Body of pancreas (tissue), 4 donors: ENCODE results near the gene BRK1. TPM values are rescaled to one million over a fixed set of nuclear protein-coding genes. Genes with fewer than 3 reads are reported as not detected.
"Not testable (repeated sequence)": the region's sequence is repeated elsewhere in the genome, so short reads cannot be mapped to it uniquely, and the experiment has no call there.

Experiments used
- ATAC-seq: fragments of 150-250 bp; one replicate; pipeline ENCODE4 v1.9.1; 2016
- DNase-seq, 4 donors: peaks; one replicate each; pipeline ENCODE4 v3.0.0-alpha.2; 2019
- H3K27ac ChIP-seq, 4 donors: fragments of 200-600 bp; sonication (generic); 1 replicate in 3 of 4; 2 replicates in 1 of 4; pipeline versions ENCODE4 v1.5.1 to v1.6.1; 2016 to 2019; ENCODE audit warnings: mild to moderate bottlenecking in 1 of 4, mixed read lengths in 1 of 4, moderate library complexity in 1 of 4
- H3K27me3 ChIP-seq, 2 donors: fragments of 200-600 bp; sonication (generic); one replicate each; pipeline ENCODE4 v1.6.0; 2016; ENCODE audit warnings: mild to moderate bottlenecking in 1 of 2
- H3K36me3 ChIP-seq, 2 donors: fragments of 200-600 bp; sonication (generic); replicated peaks in 1 of 2; 2 replicates each; pipeline ENCODE4 v1.5.1; 2016; ENCODE audit warnings: low read depth in 2 of 2; ENCODE audit not compliant: insufficient read depth in 1 of 2
- H3K4me1 ChIP-seq: fragments of 200-600 bp; sonication (generic); one replicate; pipeline ENCODE4 v1.6.0; 2016
- H3K4me3 ChIP-seq, 2 donors: fragments of 200-600 bp; sonication (generic); 1 replicate in 1 of 2; 2 replicates in 1 of 2; pipeline ENCODE4 v1.5.1; 2016 to 2019
- H3K9me3 ChIP-seq, 3 donors: fragments of 200-600 bp; sonication (generic); 1 replicate in 2 of 3; 2 replicates in 1 of 3; pipeline ENCODE4 v1.5.1; 2016
- CTCF ChIP-seq, 7 experiments: fragments of 450-650 bp in 4 of 7; fragments of 200-600 bp in 3 of 7; sonication (generic) in 3 of 7; IDR thresholded peaks; one replicate each; pipeline ENCODE4 v1.5.1; 2016 to 2019; ENCODE audit warnings: antibody characterized with exemption in 7 of 7
- POLR2A ChIP-seq, 3 donors: fragments of 450-650 bp; IDR thresholded peaks; one replicate each; pipeline ENCODE4 v1.6.1; 2016; ENCODE audit warnings: antibody characterized with exemption in 3 of 3, mild to moderate bottlenecking in 2 of 3
- WGBS, 2 donors: methylation state at CpG; one replicate each; pipeline ENCODE4 v1.1.5; 2017; 5-methylcytosine and 5-hydroxymethylcytosine counted together
- intact Hi-C: fragments of 100-400 bp; cut with DNase I; formaldehyde crosslinking; loops from one replicate; pipeline ENCODE4 v1.15.1; 2023
- total RNA-seq, 2 donors: library from RNA; depleted of rRNA; stranded (reverse); fragments of >200 nt; gene quantifications; one replicate each; pipeline ENCODE4 v1.1.0, GENCODE V29; 2016

Gene BRK1
- total RNA-seq, 2 donors from 2014 or later, result 13.8 to 32.7 TPM

GRCh38 chr3:10150987-10151386 lies 35.5 kb downstream of the BRK1 start:
- Histone ChIP-seq H3K27ac (no peak overlapping the region), H3K4me1 (no peaks in the 10 kb centered on the region), H3K4me3 (no peak overlapping the region), H3K9me3 (no peaks in the 10 kb centered on the region), H3K36me3 (peaks cover 11 to 20% of the 10 kb centered on the region in 2 donors), H3K27me3 (no peaks in the 10 kb centered on the region)
- no peak for ATAC-seq
- 83 to 84% methylated on average over 6 of the region's 6 CpGs for WGBS, 2 donors
- no peak for DNase-seq
- intact Hi-C loops, result no loop called here
- TF ChIP-seq CTCF (IDR thresholded peaks at IDR 0.05) (no peak), POLR2A (IDR thresholded peaks at IDR 0.05) (no peak)

- TF ChIP-seq POLR2A (IDR thresholded peaks at IDR 0.05) (no peak), CTCF (IDR thresholded peaks at IDR 0.05) (no peak)
- DNase-seq (no peak), ATAC-seq (no peak)
- H3K4me3 ChIP-seq, result no peak overlapping the region
- H3K9me3 ChIP-seq, result no peaks in the 10 kb centered on the region
- intact Hi-C loops, result no loop called here
- 88 to 91% methylated on average over 14 of the region's 14 CpGs for WGBS, 2 donors
- no peaks in the 10 kb centered on the region for H3K4me1 ChIP-seq
- peaks cover 11 to 18% of the 10 kb centered on the region in 2 donors for H3K36me3 ChIP-seq
- no peak overlapping the region for H3K27ac ChIP-seq
- no peaks in the 10 kb centered on the region for H3K27me3 ChIP-seq
Measured at GRCh38 chr3:10154335-10155122, 39.1 kb downstream of the BRK1 start.

GRCh38 chr3:10155123-10155472 lies 39.6 kb downstream of the BRK1 start:
- WGBS, 2 donors, result 88 to 98% methylated on average over 2 to 4 of the region's 4 CpGs
- ATAC-seq, result no peak
- DNase-seq, result no peak
- H3K9me3 ChIP-seq, result no peaks in the 10 kb centered on the region
- intact Hi-C loops, result no loop called here
- TF ChIP-seq CTCF (IDR thresholded peaks at IDR 0.05), result no peak
- TF ChIP-seq POLR2A (IDR thresholded peaks at IDR 0.05), result no peak
- no peak overlapping the region for H3K27ac ChIP-seq
- H3K27me3 ChIP-seq, result no peaks in the 10 kb centered on the region
- no peaks in the 10 kb centered on the region for H3K4me1 ChIP-seq
- peaks cover 7 to 15% of the 10 kb centered on the region in 2 donors for H3K36me3 ChIP-seq
- H3K4me3 ChIP-seq, result no peak overlapping the region

GRCh38 chr3:10155658-10156057 lies 40.2 kb downstream of the BRK1 start:
- H3K36me3 ChIP-seq, result peaks cover 4 to 13% of the 10 kb centered on the region in 2 donors
- H3K4me1 ChIP-seq, result no peaks in the 10 kb centered on the region
- ATAC-seq, result no peak
- 91 to 92% methylated on average over 4 of the region's 4 CpGs for WGBS, 2 donors
- no peaks in the 10 kb centered on the region for H3K27me3 ChIP-seq
- intact Hi-C loops, result no loop called here
- H3K27ac ChIP-seq, result no peak overlapping the region
- no peaks in the 10 kb centered on the region for H3K9me3 ChIP-seq
- H3K4me3 ChIP-seq, result no peak overlapping the region
- TF ChIP-seq CTCF (IDR thresholded peaks at IDR 0.05), result no peak
- TF ChIP-seq POLR2A (IDR thresholded peaks at IDR 0.05), result no peak
- no peak for DNase-seq

- Histone ChIP-seq H3K4me3 (no peak overlapping the region), H3K9me3 (no peaks in the 10 kb centered on the region), H3K4me1 (no peaks in the 10 kb centered on the region), H3K27ac (no peak overlapping the region), H3K27me3 (no peaks in the 10 kb centered on the region), H3K36me3 (peaks cover 4 to 6% of the 10 kb centered on the region in 2 donors)
- TF ChIP-seq POLR2A (IDR thresholded peaks at IDR 0.05), result no peak
- no peak for TF ChIP-seq CTCF (IDR thresholded peaks at IDR 0.05)
- intact Hi-C loops, result no loop called here
- WGBS, 2 donors, result 67 to 77% methylated on average over 4 of the region's 4 CpGs
- DNase-seq (no peak), ATAC-seq (no peak)
Measured at GRCh38 chr3:10157031-10157430, 41.6 kb downstream of the BRK1 start.

- intact Hi-C loops, DNase-seq, H3K27me3 ChIP-seq, H3K36me3 ChIP-seq, H3K27ac ChIP-seq, H3K9me3 ChIP-seq, H3K4me1 ChIP-seq, ATAC-seq, H3K4me3 ChIP-seq: not testable (repeated sequence)
- 92% methylated on average over 4 to 6 of the region's 6 CpGs for whole genome bisulfite sequencing, 2 donors
Measured at GRCh38 chr3:10158555-10158954, 43.1 kb downstream of the BRK1 start.
